ENCODE measurements around the gene NFE2L1. TPM values are rescaled to one million over a fixed set of nuclear protein-coding genes. Genes with fewer than 3 reads are reported as not detected.

NFE2L1 gene, protein sequence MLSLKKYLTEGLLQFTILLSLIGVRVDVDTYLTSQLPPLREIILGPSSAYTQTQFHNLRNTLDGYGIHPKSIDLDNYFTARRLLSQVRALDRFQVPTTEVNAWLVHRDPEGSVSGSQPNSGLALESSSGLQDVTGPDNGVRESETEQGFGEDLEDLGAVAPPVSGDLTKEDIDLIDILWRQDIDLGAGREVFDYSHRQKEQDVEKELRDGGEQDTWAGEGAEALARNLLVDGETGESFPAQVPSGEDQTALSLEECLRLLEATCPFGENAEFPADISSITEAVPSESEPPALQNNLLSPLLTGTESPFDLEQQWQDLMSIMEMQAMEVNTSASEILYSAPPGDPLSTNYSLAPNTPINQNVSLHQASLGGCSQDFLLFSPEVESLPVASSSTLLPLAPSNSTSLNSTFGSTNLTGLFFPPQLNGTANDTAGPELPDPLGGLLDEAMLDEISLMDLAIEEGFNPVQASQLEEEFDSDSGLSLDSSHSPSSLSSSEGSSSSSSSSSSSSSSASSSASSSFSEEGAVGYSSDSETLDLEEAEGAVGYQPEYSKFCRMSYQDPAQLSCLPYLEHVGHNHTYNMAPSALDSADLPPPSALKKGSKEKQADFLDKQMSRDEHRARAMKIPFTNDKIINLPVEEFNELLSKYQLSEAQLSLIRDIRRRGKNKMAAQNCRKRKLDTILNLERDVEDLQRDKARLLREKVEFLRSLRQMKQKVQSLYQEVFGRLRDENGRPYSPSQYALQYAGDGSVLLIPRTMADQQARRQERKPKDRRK
- 69.9 and 98.4 TPM in 2 replicates for total RNA-seq

GRCh38 chr17:48047741-48048383 is at the start of gene NFE2L1:
Gene NFE2L1 (plus strand): TSS chr17:48048359. CDS start chr17:48051119, 2,760 bp downstream.

DNA sequence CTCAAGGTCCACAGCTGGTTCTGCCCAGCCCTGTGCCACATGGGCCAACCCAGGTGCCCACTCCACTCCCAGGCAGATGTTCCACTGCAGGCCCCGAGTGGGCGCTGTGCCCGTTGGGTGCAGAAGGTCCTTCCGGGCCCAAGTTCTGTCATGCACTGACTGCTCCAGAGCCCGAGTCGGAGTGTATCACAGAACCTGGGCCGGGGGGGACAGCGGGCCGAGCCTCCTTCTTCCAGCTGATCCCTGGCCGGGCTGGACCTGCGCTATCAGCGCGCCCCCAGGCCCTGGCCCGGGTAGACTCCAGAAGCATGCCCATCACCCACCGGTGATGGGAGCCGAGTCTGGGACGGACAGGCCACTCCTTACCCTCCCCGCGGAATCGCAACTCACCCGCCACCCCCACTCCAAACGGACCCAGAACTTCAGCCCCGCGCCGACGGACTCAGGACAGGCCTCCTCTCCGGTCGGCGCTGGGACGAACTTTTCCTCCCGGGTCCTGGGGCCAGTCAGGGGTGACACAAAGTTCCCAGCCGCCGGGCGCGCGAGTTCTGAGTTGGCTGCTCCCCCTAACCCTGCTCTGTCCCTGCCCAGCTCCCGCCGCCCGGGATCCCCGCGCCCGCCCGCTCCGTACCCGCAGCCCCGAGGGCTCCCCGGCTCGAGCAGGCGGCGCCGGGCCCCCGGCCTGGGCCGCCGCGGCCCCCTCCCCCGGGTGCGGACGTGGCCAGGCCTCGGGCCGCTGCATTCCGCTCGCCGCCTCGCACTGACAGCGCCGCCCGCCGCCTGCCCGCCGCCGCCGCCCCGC is 10.9 kb upstream of the NFE2L1 start, which contains the start of gene COPZ2:
Gene COPZ2 (minus strand): TSS at position 762 of the 802 bp plus-strand sequence. CDS start 20 bp downstream, at position 742.

DNA sequence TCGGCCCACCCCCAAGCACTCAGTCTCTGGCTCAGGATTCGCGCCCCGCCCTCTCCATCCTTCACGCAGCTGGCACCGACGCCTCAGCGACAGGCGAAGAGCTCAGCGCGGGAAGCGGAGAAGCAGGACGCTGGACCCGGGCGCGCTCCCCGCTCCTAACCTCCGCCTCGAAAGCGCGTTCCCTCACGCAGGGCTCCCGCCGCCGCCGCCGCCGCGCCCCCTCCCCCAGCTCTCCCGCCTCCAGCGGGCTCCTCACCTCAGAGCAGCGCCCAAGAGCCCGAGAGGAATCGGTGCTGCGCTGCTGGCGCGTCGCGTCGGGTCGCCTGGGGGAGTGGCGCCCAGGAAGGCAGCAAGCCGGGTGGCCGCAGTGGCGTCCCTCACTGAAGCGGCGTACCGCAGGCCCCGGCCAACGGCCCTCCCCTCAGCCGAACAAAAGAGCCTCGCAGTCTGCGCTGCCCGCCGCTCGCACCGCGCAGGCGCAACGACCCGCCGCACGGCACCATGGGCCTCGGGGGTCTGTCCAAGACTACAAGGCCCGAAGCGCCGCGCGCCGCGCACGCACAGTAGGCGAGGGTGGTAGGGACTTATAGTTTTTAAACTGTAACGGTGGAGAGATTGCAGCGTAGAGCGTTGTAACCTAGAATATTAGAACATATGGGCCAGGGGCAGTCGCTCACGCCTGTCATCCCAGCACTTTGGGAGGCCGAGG is 53.0 kb downstream of the NFE2L1 start, which contains the start of gene CBX1:
Gene CBX1 (minus strand): TSS at position 467 of the 709 bp plus-strand sequence. CDS start 24,474 bp downstream, outside the sequence.

DNA sequence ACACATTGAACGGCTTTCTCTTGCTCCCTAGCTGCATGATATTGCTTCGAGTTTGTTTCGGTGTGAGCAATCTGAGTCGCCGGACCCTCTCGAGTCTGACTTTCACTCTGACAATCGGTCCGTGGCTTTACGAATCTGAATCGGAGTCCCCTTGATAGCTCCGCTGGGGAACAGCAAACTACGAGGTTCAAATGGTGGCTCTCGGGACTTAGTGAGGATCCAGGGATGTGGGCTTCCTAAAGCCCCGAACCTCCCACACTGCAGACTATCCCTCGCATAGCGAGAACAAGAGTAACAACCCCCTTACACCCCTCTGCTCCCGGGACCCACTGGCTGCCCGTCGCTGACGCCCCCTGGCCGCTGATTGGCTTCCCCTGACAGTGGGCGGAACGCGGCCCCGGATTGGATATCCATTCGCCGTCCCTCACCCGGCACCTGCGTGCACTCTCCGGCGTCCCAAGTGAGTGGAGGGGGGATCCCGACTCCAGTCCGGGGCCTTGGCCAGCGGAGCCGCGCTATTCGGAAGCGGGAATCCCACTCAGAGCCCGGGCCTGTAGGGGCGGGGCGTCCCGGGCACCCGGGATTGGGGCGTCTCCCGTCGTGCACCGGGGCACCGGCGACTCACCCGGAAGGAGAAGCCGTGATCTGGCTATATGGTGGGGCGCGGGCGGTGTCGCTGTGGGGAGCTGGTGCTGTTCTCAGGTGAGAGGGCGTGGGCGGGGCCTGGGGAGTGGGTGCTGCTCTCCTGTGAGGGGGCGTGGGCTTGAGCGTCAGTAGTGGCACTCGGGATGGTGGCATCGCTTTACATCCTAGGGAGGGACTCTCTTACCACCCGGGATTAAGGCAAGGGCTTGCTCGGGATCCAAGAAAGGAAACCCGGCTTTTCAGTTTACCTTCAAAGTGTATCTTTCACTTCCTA is 59.2 kb downstream of the NFE2L1 start, which contains the start of gene SNX11:
Gene SNX11 (plus strand): TSS at position 630 of the 919 bp plus-strand sequence. CDS start 4,278 bp downstream, outside the sequence.

Other genes with a start within 250 kb of the NFE2L1 start
- gene OSBPL7, start 226.6 kb upstream of the NFE2L1 start, total RNA-seq, result 6.4 and 10.0 TPM in 2 replicates
- gene MRPL10, start 216.8 kb upstream of the NFE2L1 start, total RNA-seq, result 31.0 and 45.8 TPM in 2 replicates
- 0.60 TPM in 1 of 2 replicates, not detected in the other for gene LRRC46, start 216.7 kb upstream of the NFE2L1 start, total RNA-seq
- gene SCRN2, start 207.1 kb upstream of the NFE2L1 start, total RNA-seq, result 26.6 and 40.6 TPM in 2 replicates
- 0.26 TPM in 1 of 2 replicates, not detected in the other for gene SP6, start 197.2 kb upstream of the NFE2L1 start, total RNA-seq
- gene SP2, start 152.1 kb upstream of the NFE2L1 start, total RNA-seq, result 1.9 and 8.1 TPM in 2 replicates
- 29.5 and 33.3 TPM in 2 replicates for gene PNPO, start 106.8 kb upstream of the NFE2L1 start, total RNA-seq
- gene PRR15L, start 90.5 kb upstream of the NFE2L1 start, total RNA-seq, result not detected in 2 replicates
- gene CDK5RAP3, start 77.2 kb upstream of the NFE2L1 start, total RNA-seq, result 59.7 and 59.8 TPM in 2 replicates
- 88.6 and 94.8 TPM in 2 replicates for gene COPZ2, start 10.6 kb upstream of the NFE2L1 start, total RNA-seq
- gene CBX1, start 53.1 kb downstream of the NFE2L1 start, total RNA-seq, result 38.1 and 47.1 TPM in 2 replicates
- 5.0 and 13.9 TPM in 2 replicates for gene SNX11, start 59.4 kb downstream of the NFE2L1 start, total RNA-seq

All from pericardium fibroblast (primary cell).